ENCODE measurements around the gene SUPT3H.
"Not testable (repeated sequence)": the region's sequence is repeated elsewhere in the genome, so short reads cannot be mapped to it uniquely, and the experiment has no call there.

Gene SUPT3H

DNA sequence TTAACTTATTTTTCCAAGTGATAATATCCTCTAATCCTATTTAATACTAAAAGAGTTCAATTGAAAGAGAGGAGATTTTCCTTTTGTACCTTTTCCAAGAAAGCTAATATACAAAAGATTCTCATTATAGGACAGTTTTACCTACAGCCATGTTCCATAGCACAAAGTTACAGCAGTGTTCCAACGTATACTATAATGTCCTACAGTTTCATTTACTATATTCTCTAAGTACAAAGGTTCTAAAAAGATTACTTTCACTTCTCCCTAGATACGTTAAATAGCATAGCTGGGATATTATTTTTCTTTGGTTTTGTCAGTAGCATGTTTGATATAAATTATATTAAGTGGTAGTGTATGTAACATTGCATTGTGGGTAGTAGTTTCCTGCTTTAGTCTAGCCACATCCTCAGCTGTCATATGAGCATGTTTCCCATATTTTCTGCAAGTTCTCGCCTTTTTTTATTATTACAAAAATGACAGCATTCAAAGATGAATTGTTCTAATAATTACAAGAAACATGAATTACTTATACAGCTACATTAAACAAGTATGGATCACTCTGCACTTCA lies 54.0 kb downstream of the SUPT3H start:
- no peak for DNase-seq (ENCODE audit: low spot score)

DNA sequence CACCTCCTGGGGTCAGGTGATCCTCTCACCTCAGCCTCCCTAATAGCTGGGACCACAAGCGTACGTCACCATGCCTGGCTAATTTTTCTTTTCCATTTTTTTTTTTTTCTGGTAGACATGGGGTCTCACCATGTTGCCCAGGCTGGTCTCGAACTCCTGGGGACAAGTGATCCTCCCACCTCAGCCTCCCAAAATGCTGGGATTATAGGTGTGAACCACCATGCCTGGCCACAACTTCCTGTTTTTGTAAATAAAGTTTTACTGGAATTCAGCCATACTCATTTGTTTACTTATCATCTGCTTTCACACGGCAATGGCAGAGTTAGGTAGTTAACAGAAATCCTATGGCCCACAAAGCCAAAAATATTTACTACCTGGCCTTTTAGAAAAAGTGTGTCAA lies 57.4 kb downstream of the SUPT3H start:
- DNase-seq (ENCODE audit: low spot score), result no peak

DNA sequence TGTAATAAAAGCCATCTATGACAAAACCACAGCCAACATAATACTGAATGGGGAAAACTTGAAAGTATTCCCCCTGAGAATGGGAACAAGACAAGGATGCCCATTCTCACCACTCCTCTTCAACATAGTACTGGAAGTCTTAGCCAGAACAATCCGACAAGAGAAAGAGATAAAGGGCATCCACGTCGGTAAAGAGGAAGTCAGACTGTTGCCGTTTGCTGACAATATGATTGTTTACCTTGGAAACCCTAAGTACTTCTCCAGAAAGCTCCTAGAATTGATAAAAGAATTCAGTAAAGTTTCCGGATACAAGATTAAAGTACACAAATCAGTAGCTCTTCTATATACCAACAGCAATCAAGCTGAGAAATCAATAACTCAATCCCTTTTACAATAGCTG lies 63.6 kb downstream of the SUPT3H start:
- no peak for DNase-seq (ENCODE audit: low spot score)

DNA sequence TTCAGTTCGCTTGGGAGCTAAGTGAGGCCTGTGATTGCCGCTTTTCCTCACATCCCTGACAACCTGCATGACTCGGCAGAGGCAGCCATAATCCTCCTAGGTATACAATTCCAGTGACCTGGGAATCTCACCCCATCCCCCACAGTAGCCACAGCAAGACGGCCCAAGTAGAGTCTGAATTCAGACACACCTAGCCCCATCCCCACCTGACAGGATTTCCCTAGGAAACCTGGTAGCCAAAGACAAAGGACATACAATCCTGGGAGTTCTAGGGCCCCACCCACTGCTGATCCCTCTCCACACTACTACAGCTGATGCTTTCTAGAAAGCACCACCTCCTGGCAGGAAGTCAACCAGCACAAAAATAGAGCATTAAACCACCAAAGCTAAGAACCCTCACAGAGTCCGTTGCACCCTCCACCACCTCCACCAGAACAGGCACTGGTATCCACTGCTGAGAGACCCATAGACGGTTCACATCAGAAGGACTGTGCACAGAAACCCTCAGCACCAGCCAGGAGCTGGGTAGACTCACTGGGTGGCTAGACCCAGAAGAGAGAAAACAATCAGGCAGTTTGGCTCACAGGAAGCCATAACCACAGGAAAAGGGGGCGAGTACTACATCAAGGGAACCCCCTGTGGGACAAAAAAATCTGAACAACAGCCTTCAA lies 67.5 kb downstream of the SUPT3H start:
- no peak for DNase-seq (ENCODE audit: low spot score)

DNA sequence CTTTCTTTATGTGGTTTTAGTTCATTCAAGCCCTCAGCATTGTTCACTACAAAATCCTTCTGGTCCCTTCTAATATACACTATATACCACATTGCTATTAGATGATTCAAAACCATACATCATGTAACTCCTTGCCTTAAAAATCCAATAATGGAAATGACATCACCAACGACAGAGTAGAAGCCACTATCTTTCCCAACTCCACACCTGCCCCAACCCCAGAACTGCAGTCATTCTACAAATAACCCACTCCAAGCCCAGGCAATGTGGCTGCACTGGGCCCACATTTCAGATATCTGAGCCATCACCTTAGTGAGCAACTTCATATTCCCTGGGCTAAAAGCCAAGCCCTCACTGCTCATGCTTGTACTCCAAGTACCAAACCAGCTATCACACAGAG lies 72.2 kb downstream of the SUPT3H start:
- no peak for DNase-seq (ENCODE audit: low spot score)

- DNase-seq (ENCODE audit: low spot score), result no peak
Measured at GRCh38 chr6:45302832-45303231, 74.9 kb downstream of the SUPT3H start.

DNA sequence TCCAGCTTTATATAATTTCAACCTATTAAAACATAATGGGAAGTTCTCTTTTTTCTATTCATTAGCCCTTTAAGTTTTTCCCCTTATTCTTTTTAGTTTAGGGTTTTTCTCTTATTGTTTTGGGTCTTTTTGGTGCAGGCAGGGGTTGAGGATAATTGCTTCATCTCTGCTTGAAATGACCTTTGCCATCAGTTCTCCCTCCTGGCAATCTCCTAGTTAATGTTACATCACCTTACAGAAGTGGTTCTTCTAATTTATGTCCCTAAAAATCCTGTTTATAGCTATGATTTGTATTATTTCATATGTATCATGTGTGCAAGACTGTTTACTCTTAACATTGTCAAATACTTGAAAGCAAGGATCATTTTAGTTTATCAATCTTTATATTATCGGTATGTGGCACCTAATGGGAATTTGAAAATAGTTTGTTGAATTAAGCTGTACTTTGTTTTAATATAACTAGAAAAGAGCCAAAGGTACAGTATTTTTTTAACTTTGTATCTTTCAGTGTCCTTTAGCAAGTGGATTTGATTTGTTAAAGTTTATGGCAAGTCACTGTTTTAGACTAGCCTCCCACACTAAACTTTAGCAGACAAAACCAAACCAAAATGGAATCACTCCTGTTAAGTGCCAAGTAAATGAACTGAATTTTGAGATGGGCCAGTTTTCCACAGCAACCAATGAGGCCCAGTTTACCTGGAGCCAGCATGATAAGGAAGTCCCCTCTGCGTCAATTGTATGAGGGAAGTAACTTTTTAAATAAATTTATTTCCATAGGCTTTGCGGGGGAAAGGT lies 76.2 kb downstream of the SUPT3H start:
- no peak for DNase-seq (ENCODE audit: low spot score)

GRCh38 chr6:45300736-45301135 lies 77.0 kb downstream of the SUPT3H start:
- DNase-seq (ENCODE audit: low spot score), result no peak

DNA sequence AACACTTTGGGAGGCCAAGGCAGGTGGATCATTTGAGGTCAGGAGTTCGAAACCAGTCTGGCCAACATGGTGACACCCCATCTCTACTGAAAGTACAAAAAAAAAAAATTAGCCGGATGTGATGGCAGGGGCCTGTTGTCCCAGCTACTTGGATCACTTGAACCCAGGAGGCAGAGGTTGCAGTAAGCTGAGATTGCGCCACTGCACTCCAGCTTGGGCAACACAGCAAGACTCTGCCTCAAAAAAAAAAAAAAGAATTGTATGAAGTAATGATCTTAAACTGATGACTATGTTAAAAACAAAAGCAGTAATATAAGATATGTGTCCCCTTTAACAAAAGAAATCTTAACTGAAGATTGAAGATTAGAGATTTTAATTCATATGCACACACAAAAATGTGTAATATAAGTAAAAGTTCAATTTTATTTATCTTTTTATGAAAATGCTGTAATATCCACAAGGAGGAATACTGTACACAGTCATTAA lies 78.6 kb downstream of the SUPT3H start:
- no peak for DNase-seq (ENCODE audit: low spot score)

GRCh38 chr6:45297320-45297719 lies 80.4 kb downstream of the SUPT3H start:
- DNase-seq (ENCODE audit: low spot score), result no peak

DNA sequence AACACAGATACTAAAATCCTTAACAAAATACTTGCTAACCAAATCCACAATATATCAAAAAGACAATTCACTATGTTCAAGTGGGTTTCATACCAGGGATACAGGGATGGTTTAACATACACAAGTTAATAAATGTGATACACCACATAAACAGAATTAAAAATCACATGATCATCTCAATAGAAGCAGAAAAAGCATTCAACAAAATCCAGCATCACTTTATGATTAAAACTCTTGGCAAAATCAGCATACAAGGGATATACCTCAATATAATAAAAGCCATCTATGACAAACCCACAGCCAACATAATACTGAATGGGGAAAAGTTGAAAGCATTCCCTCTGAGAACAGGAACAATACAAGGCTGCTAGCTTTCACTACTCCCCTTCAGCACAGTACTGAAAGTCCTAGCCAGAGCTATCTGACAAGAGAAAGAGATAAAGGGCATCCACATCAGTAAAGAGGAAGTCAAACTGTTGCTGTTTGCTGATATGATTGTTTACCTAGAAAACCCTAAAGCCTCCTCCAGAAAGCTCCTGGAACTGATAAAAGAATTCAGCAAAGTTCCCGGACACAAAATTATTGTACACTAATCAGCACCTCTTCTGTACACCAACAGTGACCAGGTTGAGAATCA lies 83.6 kb downstream of the SUPT3H start:
- DNase-seq (ENCODE audit: low spot score), result not testable (repeated sequence)

- DNase-seq (ENCODE audit: low spot score), result no peak
Measured at GRCh38 chr6:45293306-45293705, 84.4 kb downstream of the SUPT3H start.

GRCh38 chr6:45289751-45290514 lies 87.8 kb downstream of the SUPT3H start:
- DNase-seq (ENCODE audit: low spot score), result no peak

GRCh38 chr6:45286707-45287106 lies 91.0 kb downstream of the SUPT3H start:
- DNase-seq (ENCODE audit: low spot score), result not testable (repeated sequence)

GRCh38 chr6:45278367-45278766 lies 99.4 kb downstream of the SUPT3H start:
- DNase-seq (ENCODE audit: low spot score), result no peak

GRCh38 chr6:45277741-45278140 lies 100.0 kb downstream of the SUPT3H start:
- not testable (repeated sequence) for DNase-seq (ENCODE audit: low spot score)

GRCh38 chr6:45275358-45275757 lies 102.4 kb downstream of the SUPT3H start:
- no peak for DNase-seq (ENCODE audit: low spot score)

DNA sequence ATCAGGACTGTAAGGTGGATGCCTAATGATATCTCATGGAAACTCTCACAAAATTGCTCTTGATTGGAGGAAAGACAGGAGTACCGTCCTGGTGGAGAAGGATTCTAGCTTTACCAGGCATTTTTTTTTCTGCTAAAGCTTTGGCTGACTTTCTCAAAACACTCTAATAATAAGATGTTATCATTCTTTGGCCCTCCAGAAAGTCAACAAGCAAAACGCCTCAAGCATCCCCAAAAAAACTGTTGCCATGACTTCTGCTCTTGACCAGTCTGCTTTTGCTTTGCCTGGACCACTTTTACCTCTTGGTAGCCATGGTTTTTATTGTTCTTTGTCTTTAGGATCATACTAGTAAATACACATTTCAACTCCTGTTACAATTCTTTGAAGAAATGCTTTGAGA lies 105.1 kb downstream of the SUPT3H start:
- DNase-seq (ENCODE audit: low spot score), result no peak

DNA sequence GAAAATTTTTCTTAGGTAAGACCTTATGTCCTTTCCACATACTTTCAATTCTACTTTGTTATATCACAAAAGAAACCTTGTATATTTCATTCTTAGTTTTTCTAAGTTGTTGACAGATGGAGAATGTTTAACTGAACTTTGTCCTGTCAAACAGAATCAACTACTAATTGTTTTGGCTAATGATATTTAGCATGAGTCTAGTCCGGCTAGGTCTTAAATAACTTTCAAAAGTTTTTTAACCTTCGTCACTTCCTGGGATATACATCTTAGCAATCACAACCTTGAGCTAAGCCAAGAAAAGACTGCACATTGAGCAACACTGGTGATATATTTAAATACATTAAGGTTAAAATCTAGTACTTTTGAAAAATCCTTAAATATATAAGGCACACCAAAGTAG lies 112.5 kb downstream of the SUPT3H start:
- DNase-seq (ENCODE audit: low spot score), result no peak

- no peak for DNase-seq (ENCODE audit: low spot score)
Measured at GRCh38 chr6:45260696-45261095, 117.0 kb downstream of the SUPT3H start.

- DNase-seq (ENCODE audit: low spot score), result no peak
Measured at GRCh38 chr6:45256697-45257695, 120.7 kb downstream of the SUPT3H start.

Data from kidney tubule cell (primary cell).